ENCODE data around the gene KRTAP10-3. TPM values are rescaled to one million over a fixed set of nuclear protein-coding genes. Genes with fewer than 3 reads are reported as not detected.

Gene KRTAP10-3
- total RNA-seq, 1 experiment from 2014 or later: not detected

- Histone ChIP-seq H3K4me1 (ENCODE audit: low read length) (no peaks in the 10 kb centered on the region), H3K4me3 (ENCODE audit: low read length) (no peak overlapping the region), H3K9me2 (replicated peaks; ENCODE audit: insufficient read depth, low read length) (no peaks in the 10 kb centered on the region), H3K27me3 (ENCODE audit: low read length) (no peaks in the 10 kb centered on the region), H3K36me3 (ENCODE audit: insufficient read depth, low read length) (no peaks in the 10 kb centered on the region), H3K4me2 (ENCODE audit: low read depth, low read length, poor library complexity, severe bottlenecking) (no peak overlapping the region), H2AFZ (ENCODE audit: low read length) (no peak overlapping the region), H4K20me1 (ENCODE audit: insufficient read depth, low read depth, low read length) (no peaks in the 10 kb centered on the region), H3K27ac (ENCODE audit: low read length) (no peak overlapping the region), H3K9ac (ENCODE audit: low read length) (no peak overlapping the region), H3K9me3 (ENCODE audit: low read length) (peaks cover 12% of the 10 kb centered on the region), H3K79me2 (ENCODE audit: low read length) (no peaks in the 10 kb centered on the region)
- DNase-seq: no peak
Observed at GRCh38 chr21:44521928-44522752, 36.5 kb downstream of the KRTAP10-3 start.

GRCh38 chr21:44521301-44521927 is 37.2 kb downstream of the KRTAP10-3 start:
- Histone ChIP-seq H3K27ac (ENCODE audit: low read length) (no peak overlapping the region), H3K4me2 (ENCODE audit: low read depth, low read length, poor library complexity, severe bottlenecking) (no peak overlapping the region), H3K9me2 (replicated peaks; ENCODE audit: insufficient read depth, low read length) (no peaks in the 10 kb centered on the region), H4K20me1 (ENCODE audit: insufficient read depth, low read depth, low read length) (no peaks in the 10 kb centered on the region), H3K79me2 (ENCODE audit: low read length) (no peaks in the 10 kb centered on the region), H3K9ac (ENCODE audit: low read length) (no peak overlapping the region), H3K27me3 (ENCODE audit: low read length) (no peaks in the 10 kb centered on the region), H3K9me3 (ENCODE audit: low read length) (peaks cover 12% of the 10 kb centered on the region), H3K4me1 (ENCODE audit: low read length) (no peaks in the 10 kb centered on the region), H3K4me3 (ENCODE audit: low read length) (no peak overlapping the region), H3K36me3 (ENCODE audit: insufficient read depth, low read length) (no peaks in the 10 kb centered on the region), H2AFZ (ENCODE audit: low read length) (no peak overlapping the region)
- no peak for DNase-seq

- no peak overlapping the region for H3K4me2 ChIP-seq (ENCODE audit: low read depth, low read length, poor library complexity, severe bottlenecking)
- no peak overlapping the region for H2AFZ ChIP-seq (ENCODE audit: low read length)
- H3K79me2 ChIP-seq (ENCODE audit: low read length): no peaks in the 10 kb centered on the region
- no peak overlapping the region for H3K9ac ChIP-seq (ENCODE audit: low read length)
- H4K20me1 ChIP-seq (ENCODE audit: insufficient read depth, low read depth, low read length): no peaks in the 10 kb centered on the region
- H3K9me3 ChIP-seq (ENCODE audit: low read length): peaks cover 12% of the 10 kb centered on the region
- H3K27me3 ChIP-seq (ENCODE audit: low read length): no peaks in the 10 kb centered on the region
- no peak overlapping the region for H3K27ac ChIP-seq (ENCODE audit: low read length)
- H3K4me3 ChIP-seq (ENCODE audit: low read length): no peak overlapping the region
- no peaks in the 10 kb centered on the region for H3K36me3 ChIP-seq (ENCODE audit: insufficient read depth, low read length)
- no peak for DNase-seq
- H3K9me2 ChIP-seq (replicated peaks; ENCODE audit: insufficient read depth, low read length): no peaks in the 10 kb centered on the region
- H3K4me1 ChIP-seq (ENCODE audit: low read length): no peaks in the 10 kb centered on the region
Observed at GRCh38 chr21:44520326-44521300, 38.0 kb downstream of the KRTAP10-3 start.

DNA sequence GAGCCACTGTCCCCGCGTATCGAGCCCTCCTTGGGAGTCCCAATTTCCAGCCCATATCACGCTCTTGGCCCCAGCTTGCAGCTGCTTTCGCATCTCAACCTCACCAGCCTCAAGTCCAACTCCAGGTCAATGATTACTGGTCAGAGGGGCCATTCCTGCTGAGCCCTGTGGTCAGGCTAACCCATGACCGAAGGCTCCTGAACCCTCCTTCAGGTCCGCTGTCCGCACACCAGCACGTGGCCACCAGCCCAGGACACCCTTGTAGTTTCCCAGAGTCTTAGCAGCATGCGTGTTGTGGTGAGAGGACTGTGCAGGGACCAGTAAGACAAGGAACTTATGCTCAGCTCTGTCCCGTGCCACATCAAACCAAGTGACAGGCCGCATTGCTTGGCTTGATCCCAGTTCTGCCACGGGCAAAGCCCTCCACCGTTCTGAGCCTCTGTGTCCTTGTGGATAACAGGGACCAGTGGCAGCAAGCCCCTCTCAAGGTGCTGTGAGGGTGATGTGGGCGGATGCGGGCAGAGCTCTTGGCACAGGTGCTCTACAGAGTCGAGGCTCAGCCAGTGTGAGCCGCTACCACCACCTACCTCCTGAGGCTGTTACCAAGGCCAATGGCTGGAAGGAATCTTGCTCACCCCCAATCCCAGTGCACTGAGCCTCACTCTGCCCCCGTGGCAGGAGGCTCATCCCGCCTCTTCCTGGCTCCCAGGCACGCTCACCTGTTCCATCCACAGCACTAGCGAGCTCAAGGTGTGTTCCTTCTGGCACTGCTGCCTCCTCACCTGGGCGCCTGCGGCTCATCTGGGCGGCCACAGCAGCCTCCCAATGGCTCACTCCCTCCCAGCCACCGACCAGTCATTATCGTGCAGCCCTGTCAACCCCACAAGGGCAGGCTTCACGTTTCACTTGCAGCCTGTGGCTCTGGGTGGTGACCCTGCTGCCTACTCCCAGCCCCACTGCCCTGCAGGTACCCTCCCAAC is 39.0 kb downstream of the KRTAP10-3 start:
- peaks cover 8% of the 10 kb centered on the region for H3K9me3 ChIP-seq (ENCODE audit: low read length)
- H3K79me2 ChIP-seq (ENCODE audit: low read length): no peaks in the 10 kb centered on the region
- no peak overlapping the region for H3K4me2 ChIP-seq (ENCODE audit: low read depth, low read length, poor library complexity, severe bottlenecking)
- H3K27ac ChIP-seq (ENCODE audit: low read length): no peak overlapping the region
- no peak overlapping the region for H3K9ac ChIP-seq (ENCODE audit: low read length)
- DNase-seq: no peak
- no peaks in the 10 kb centered on the region for H3K4me1 ChIP-seq (ENCODE audit: low read length)
- H3K4me3 ChIP-seq (ENCODE audit: low read length): no peak overlapping the region
- no peaks in the 10 kb centered on the region for H3K9me2 ChIP-seq (replicated peaks; ENCODE audit: insufficient read depth, low read length)
- no peaks in the 10 kb centered on the region for H3K27me3 ChIP-seq (ENCODE audit: low read length)
- no peaks in the 10 kb centered on the region for H4K20me1 ChIP-seq (ENCODE audit: insufficient read depth, low read depth, low read length)
- H3K36me3 ChIP-seq (ENCODE audit: insufficient read depth, low read length): no peaks in the 10 kb centered on the region
- H2AFZ ChIP-seq (ENCODE audit: low read length): no peak overlapping the region

DNA sequence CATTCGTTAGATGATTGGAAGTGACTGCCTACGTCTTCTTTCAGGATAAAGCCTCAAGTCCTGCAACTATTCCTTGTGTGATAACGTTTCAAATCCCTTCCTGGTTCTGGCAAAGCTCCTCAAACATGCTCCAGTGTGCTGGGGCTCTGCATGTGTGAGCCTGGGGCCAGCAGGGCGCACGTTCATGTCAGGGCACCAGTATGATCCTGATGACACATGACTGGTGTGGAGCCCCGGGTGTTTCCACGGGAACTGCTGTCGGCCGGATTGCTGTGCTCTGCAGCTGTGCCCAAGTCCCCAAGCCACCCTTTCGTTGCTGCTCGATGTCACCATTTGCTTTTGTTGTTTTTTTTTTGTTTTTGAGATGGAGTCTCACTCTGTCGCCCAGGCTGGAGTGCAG is 39.9 kb downstream of the KRTAP10-3 start:
- peaks cover 3% of the 10 kb centered on the region for H3K9me3 ChIP-seq (ENCODE audit: low read length)
- H3K9ac ChIP-seq (ENCODE audit: low read length): no peak overlapping the region
- H3K79me2 ChIP-seq (ENCODE audit: low read length): no peaks in the 10 kb centered on the region
- no peaks in the 10 kb centered on the region for H4K20me1 ChIP-seq (ENCODE audit: insufficient read depth, low read depth, low read length)
- H3K9me2 ChIP-seq (replicated peaks; ENCODE audit: insufficient read depth, low read length): no peaks in the 10 kb centered on the region
- H3K36me3 ChIP-seq (ENCODE audit: insufficient read depth, low read length): no peaks in the 10 kb centered on the region
- no peak overlapping the region for H3K4me2 ChIP-seq (ENCODE audit: low read depth, low read length, poor library complexity, severe bottlenecking)
- H2AFZ ChIP-seq (ENCODE audit: low read length): no peak overlapping the region
- H3K4me1 ChIP-seq (ENCODE audit: low read length): no peaks in the 10 kb centered on the region
- H3K27me3 ChIP-seq (ENCODE audit: low read length): no peaks in the 10 kb centered on the region
- DNase-seq: no peak
- H3K27ac ChIP-seq (ENCODE audit: low read length): no peak overlapping the region
- no peak overlapping the region for H3K4me3 ChIP-seq (ENCODE audit: low read length)

GRCh38 chr21:44517175-44517899 is 41.3 kb downstream of the KRTAP10-3 start:
- H3K4me1 ChIP-seq (ENCODE audit: low read length): no peaks in the 10 kb centered on the region
- no peak overlapping the region for H3K27ac ChIP-seq (ENCODE audit: low read length)
- no peaks in the 10 kb centered on the region for H3K36me3 ChIP-seq (ENCODE audit: insufficient read depth, low read length)
- H3K4me2 ChIP-seq (ENCODE audit: low read depth, low read length, poor library complexity, severe bottlenecking): no peak overlapping the region
- no peaks in the 10 kb centered on the region for H3K79me2 ChIP-seq (ENCODE audit: low read length)
- no peaks in the 10 kb centered on the region for H4K20me1 ChIP-seq (ENCODE audit: insufficient read depth, low read depth, low read length)
- H2AFZ ChIP-seq (ENCODE audit: low read length): no peak overlapping the region
- H3K27me3 ChIP-seq (ENCODE audit: low read length): no peaks in the 10 kb centered on the region
- no peak overlapping the region for H3K9ac ChIP-seq (ENCODE audit: low read length)
- H3K4me3 ChIP-seq (ENCODE audit: low read length): no peak overlapping the region
- no peaks in the 10 kb centered on the region for H3K9me2 ChIP-seq (replicated peaks; ENCODE audit: insufficient read depth, low read length)
- H3K9me3 ChIP-seq (ENCODE audit: low read length): no peaks in the 10 kb centered on the region; the same call in 1 of the 2 replicates
- DNase-seq: peak; percentile 77

DNA sequence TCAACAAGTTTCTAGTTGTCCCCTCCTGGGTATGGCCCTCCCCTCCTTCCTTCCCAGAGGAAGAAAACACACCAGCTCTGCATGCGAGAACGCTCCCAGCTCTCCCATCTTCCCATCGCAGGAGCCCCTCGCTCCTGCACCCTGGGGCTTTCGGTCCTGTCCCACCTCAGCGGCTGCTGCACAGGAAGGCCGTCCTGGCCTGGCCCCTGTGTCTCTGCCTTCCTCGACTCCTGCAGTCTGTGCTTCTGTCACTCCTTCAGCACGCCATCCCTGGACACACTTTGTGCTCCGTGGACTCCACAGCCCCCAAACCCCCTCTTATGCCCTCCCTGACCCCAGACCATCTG is 41.8 kb downstream of the KRTAP10-3 start:
- no peaks in the 10 kb centered on the region for H3K27me3 ChIP-seq (ENCODE audit: low read length)
- H3K79me2 ChIP-seq (ENCODE audit: low read length): no peaks in the 10 kb centered on the region
- H3K9me3 ChIP-seq (ENCODE audit: low read length): no peaks in the 10 kb centered on the region; the same call in 1 of the 2 replicates
- no peak overlapping the region for H3K4me3 ChIP-seq (ENCODE audit: low read length)
- no peak for DNase-seq
- H2AFZ ChIP-seq (ENCODE audit: low read length): no peak overlapping the region
- no peaks in the 10 kb centered on the region for H3K36me3 ChIP-seq (ENCODE audit: insufficient read depth, low read length)
- H3K4me1 ChIP-seq (ENCODE audit: low read length): no peaks in the 10 kb centered on the region
- H3K9ac ChIP-seq (ENCODE audit: low read length): no peak overlapping the region
- H3K27ac ChIP-seq (ENCODE audit: low read length): no peak overlapping the region
- H3K4me2 ChIP-seq (ENCODE audit: low read depth, low read length, poor library complexity, severe bottlenecking): no peak overlapping the region
- no peaks in the 10 kb centered on the region for H4K20me1 ChIP-seq (ENCODE audit: insufficient read depth, low read depth, low read length)
- no peaks in the 10 kb centered on the region for H3K9me2 ChIP-seq (replicated peaks; ENCODE audit: insufficient read depth, low read length)
